Adrenal gland (tissue), 12 donors: Measurements from ENCODE around the gene KCND2. TPM values are rescaled to one million over a fixed set of nuclear protein-coding genes. Genes with fewer than 3 reads are reported as not detected.
"Not testable (repeated sequence)": the region's sequence is repeated elsewhere in the genome, so short reads cannot be mapped to it uniquely, and the experiment has no call there.

Experiments used
- DNase-seq, 7 donors: peaks; one replicate each; pipeline ENCODE4 v3.0.0-alpha.2; 2019 to 2020
- H3K27ac ChIP-seq, 5 donors: fragments of 200-600 bp; sonication (generic) in 4 of 5; 1 replicate in 3 of 5; 2 replicates in 2 of 5; pipeline versions ENCODE4 v1.5.1 to v1.8.0; 2016 to 2020; ENCODE audit warnings: mild to moderate bottlenecking in 1 of 5
- H3K27me3 ChIP-seq: fragments of 200-600 bp; 2 replicates; pipeline ENCODE4 v1.8.0; 2021
- H3K36me3 ChIP-seq, 2 donors: fragments of 200-600 bp; replicated peaks in 1 of 2; 1 replicate in 1 of 2; 2 replicates in 1 of 2; pipeline versions ENCODE4 v1.5.1 to v1.8.0; 2018 to 2022
- H3K4me1 ChIP-seq, 2 donors: fragments of 200-600 bp; replicated peaks in 1 of 2; 1 replicate in 1 of 2; 2 replicates in 1 of 2; pipeline versions ENCODE4 v1.5.1 to v1.8.0; 2018 to 2021
- H3K4me3 ChIP-seq, 4 donors: fragments of 200-600 bp; sonication (generic) in 3 of 4; one replicate each; pipeline ENCODE4 v1.5.1; 2016 to 2018
- H3K9me3 ChIP-seq, 3 donors: fragments of 200-600 bp; sonication (generic) in 1 of 3; replicated peaks in 1 of 3; 1 replicate in 2 of 3; 2 replicates in 1 of 3; pipeline versions ENCODE4 v1.5.1 to v1.8.0; 2016 to 2021
- CTCF ChIP-seq, 6 experiments: fragments of 450-650 bp in 4 of 6; fragments of 200-600 bp in 2 of 6; sonication (generic) in 1 of 6; IDR thresholded peaks; 1 replicate in 5 of 6; 2 replicates in 1 of 6; pipeline versions ENCODE4 v1.5.1 to v1.8.0; 2016 to 2021; ENCODE audit warnings: antibody characterized with exemption in 6 of 6, mild to moderate bottlenecking in 2 of 6, moderate library complexity in 1 of 6
- POLR2A ChIP-seq, 2 donors: fragments of 450-650 bp; IDR thresholded peaks; one replicate each; pipeline ENCODE4 v1.6.1; 2017; ENCODE audit warnings: antibody characterized with exemption in 2 of 2, mild to moderate bottlenecking in 2 of 2, moderate library complexity in 1 of 2
- WGBS, 4 donors: extraction: QIAGEN DNeasy Blood & Tissue Kit in 2 of 4; methylation state at CpG; one replicate each; pipeline versions ENCODE4 v1.1.5 to v1.1.7; 2013 to 2017; 5-methylcytosine and 5-hydroxymethylcytosine counted together
- intact Hi-C, 2 donors: fragments of 100-400 bp; cut with DNase I; formaldehyde crosslinking; loops; one replicate each; pipeline versions ENCODE4 v1.14.1 to v1.15.0; 2022 to 2023
- polyA plus RNA-seq, 3 donors: library from polyadenylated mRNA; stranded (reverse); fragments of 200-250 nt in 2 of 3; fragments of 350-450 nt in 1 of 3; fragmentation: Illumina TruSeq in 1 of 3; extraction: RNeasy Lipid Tissue Mini Kit (QIAGEN cat#74804) in 1 of 3; gene quantifications; one replicate each; pipeline ENCODE4 v1.2.3, GENCODE V29; 2013 to 2014
- total RNA-seq, 9 donors: library from RNA; depleted of rRNA in 4 of 9; stranded (reverse); fragments of >200 nt in 4 of 9; fragments of 120-200 nt in 1 of 9; fragmentation: NEBNext Ultra II Directional in 1 of 9; extraction: Animal tissue kit (Norgen Biotek cat#: 25700) in 1 of 9; gene quantifications; one replicate each; pipeline versions ENCODE4 v1.1.0 to v1.2.4, GENCODE V29; 2013 to 2023
- donor health status: healthy with polysubstance abuse.
- donor health status: Bipolar disorder and iron deficiency.
- donor health status: DM: yes; HTN: yes; CAD: no.
- donor health status: DM: no; HTN: no; CAD: no.
- donor health status: DM: no; HTN: no; CAD: no.
- donor health status: DM: yes; HTN: yes; CAD: no.

KCND2 gene
- total and polyA plus RNA-seq, 12 donors, result 0.24 to 3.0 (median 0.81) TPM

GRCh38 chr7:120760851-120761250 is 487.9 kb downstream of the KCND2 start:
- Histone ChIP-seq H3K36me3 (no peaks in the 10 kb centered on the region), H3K27me3 (no peaks in the 10 kb centered on the region), H3K27ac (no peak overlapping the region), H3K4me3 (no peak overlapping the region), H3K9me3 (no peaks in the 10 kb centered on the region), H3K4me1 (no peaks in the 10 kb centered on the region)
- TF ChIP-seq CTCF (IDR thresholded peaks at IDR 0.05), result no peak
- no peak for TF ChIP-seq POLR2A (IDR thresholded peaks at IDR 0.05)
- WGBS, 4 donors, result 74 to 79% (median 76%) methylated on average over 3 of the region's 3 CpGs
- DNase-seq, result no peak
- intact Hi-C loops, result no loop called here

DNA sequence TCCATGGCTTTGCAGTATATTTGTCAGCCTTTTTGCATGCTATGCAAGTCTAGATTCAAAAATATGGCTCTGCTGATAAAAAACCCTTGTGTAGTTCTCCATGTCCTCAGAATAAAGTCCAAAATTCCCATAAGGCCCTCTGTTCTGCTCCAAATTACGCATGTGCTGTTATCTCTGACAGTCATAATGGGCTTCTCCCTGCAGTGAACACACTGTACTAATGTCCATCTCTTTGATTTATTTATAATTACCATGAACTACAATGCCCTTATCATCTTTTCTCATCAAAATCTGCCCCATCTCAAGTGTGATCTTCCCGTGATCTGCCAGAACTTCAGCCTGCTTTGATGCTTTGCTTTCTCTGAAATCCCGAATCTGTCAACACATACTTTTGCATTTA is 497.2 kb downstream of the KCND2 start:
- Histone ChIP-seq H3K36me3 (no peaks in the 10 kb centered on the region), H3K4me3 (no peak overlapping the region), H3K9me3 (peaks cover 0 to 10% (median 0%) of the 10 kb centered on the region in 3 donors), H3K27ac (no peak overlapping the region), H3K4me1 (no peaks in the 10 kb centered on the region), H3K27me3 (no peaks in the 10 kb centered on the region)
- intact Hi-C loops, result no loop called here
- WGBS, 4 donors, result 49 to 69% (median 60%) methylated on average over 3 of the region's 3 CpGs
- no peak for DNase-seq
- TF ChIP-seq POLR2A (IDR thresholded peaks at IDR 0.05) (no peak), CTCF (IDR thresholded peaks at IDR 0.05) (no peak)

- H3K27me3 ChIP-seq, result peaks cover 2% of the 10 kb centered on the region
These were observed 501.5 kb downstream of the KCND2 start for GRCh38 chr7:120774481-120774880.

GRCh38 chr7:120775755-120776154 is 502.8 kb downstream of the KCND2 start:
- no peak for DNase-seq
- no peak overlapping the region for H3K27ac ChIP-seq
- peaks cover 0 to 10% (median 0%) of the 10 kb centered on the region in 3 donors for H3K9me3 ChIP-seq
- intact Hi-C loops, result no loop called here
- peaks cover 2% of the 10 kb centered on the region for H3K27me3 ChIP-seq
- no peaks in the 10 kb centered on the region for H3K4me1 ChIP-seq
- no peaks in the 10 kb centered on the region for H3K36me3 ChIP-seq
- TF ChIP-seq POLR2A (IDR thresholded peaks at IDR 0.05) (no peak), CTCF (IDR thresholded peaks at IDR 0.05) (no peak)
- no peak overlapping the region for H3K4me3 ChIP-seq

More at GRCh38 chr7:120774481-120774880, 501.5 kb downstream of the KCND2 start:
- Histone ChIP-seq H3K4me1 (no peaks in the 10 kb centered on the region), H3K36me3 (no peaks in the 10 kb centered on the region), H3K27ac (no peak overlapping the region), H3K9me3 (peaks cover 0 to 10% (median 0%) of the 10 kb centered on the region in 3 donors), H3K4me3 (no peak overlapping the region)
- TF ChIP-seq POLR2A (IDR thresholded peaks at IDR 0.05) (no peak), CTCF (IDR thresholded peaks at IDR 0.05) (no peak)
- intact Hi-C loops, result no loop called here
- DNase-seq, result no peak
- WGBS, 4 donors, result 64 to 78% (median 67%) methylated on average over 3 of the region's 3 CpGs

DNA sequence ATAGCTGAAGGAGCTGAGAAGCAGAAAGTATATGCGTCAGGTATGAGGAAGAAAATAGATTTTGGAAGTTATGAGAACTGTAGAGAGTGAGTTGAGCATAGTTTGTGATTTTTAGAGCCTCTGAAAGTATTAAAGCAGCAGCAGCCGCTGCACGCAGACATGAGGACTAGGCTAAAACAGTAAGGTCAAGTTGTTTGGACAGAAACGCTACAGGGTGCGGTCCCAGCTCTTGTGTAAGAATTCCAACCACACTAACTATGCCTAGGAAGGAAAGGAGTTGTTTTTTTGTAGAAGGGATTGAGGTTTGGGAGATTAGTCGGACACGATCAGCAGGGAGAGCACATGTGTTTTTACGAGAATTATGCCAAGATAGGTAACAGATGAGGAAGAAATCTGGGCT is 506.1 kb downstream of the KCND2 start:
- H3K27me3 ChIP-seq, H3K4me3 ChIP-seq, DNase-seq, H3K36me3 ChIP-seq, H3K27ac ChIP-seq, H3K4me1 ChIP-seq, H3K9me3 ChIP-seq, intact Hi-C loops: not testable (repeated sequence)
- 86 to 91% (median 88%) methylated on average over 8 of the region's 8 CpGs for WGBS, 4 donors

GRCh38 chr7:120780451-120780850 is 507.5 kb downstream of the KCND2 start:
- 87 to 96% (median 89%) methylated on average over 7 of the region's 7 CpGs for WGBS, 4 donors

More at GRCh38 chr7:120780451-120780850, 507.5 kb downstream of the KCND2 start:
- H3K4me1 ChIP-seq, H3K9me3 ChIP-seq, intact Hi-C loops, H3K27ac ChIP-seq, H3K27me3 ChIP-seq, DNase-seq, H3K36me3 ChIP-seq, H3K4me3 ChIP-seq: not testable (repeated sequence)
